CD4-positive, CD25-positive, alpha-beta regulatory T cell (primary cell): ENCODE results near the gene PRKG1. TPM values are rescaled to one million over a fixed set of nuclear protein-coding genes. Genes with fewer than 3 reads are reported as not detected.

Experiments
- ATAC-seq, 2 donors: fragments of 150-1000 bp; cut with Tn5 transposase; one replicate each; pipeline ENCODE4 v1.10.0; 2021; ENCODE audit warnings: low read depth in 2 of 2, moderate number of reproducible peaks in 2 of 2, moderate library complexity in 1 of 2
- DNase-seq, 3 donors: peaks; one replicate each; pipeline versions ENCODE4 v3.0.0 to v3.0.0-alpha.2; 2012 to 2022; ENCODE audit warnings: mixed read lengths in 1 of 3
- H3K27ac ChIP-seq: one replicate; pipeline ENCODE4 v1.7.0; 2013; ENCODE audit warnings: mild to moderate bottlenecking, low read length; ENCODE audit not compliant: insufficient read depth, poor library complexity, severe bottlenecking
- H3K27me3 ChIP-seq: one replicate; pipeline ENCODE4 v1.7.0; 2013; ENCODE audit warnings: low read length; ENCODE audit not compliant: control insufficient read depth, insufficient read depth
- H3K36me3 ChIP-seq: one replicate; pipeline ENCODE4 v1.7.0; 2013; ENCODE audit warnings: mild to moderate bottlenecking, low read length, moderate library complexity; ENCODE audit not compliant: control insufficient read depth, insufficient read depth
- H3K4me1 ChIP-seq: 2 replicates; pipeline ENCODE4 v1.7.0; 2013; ENCODE audit warnings: mild to moderate bottlenecking, low read length; ENCODE audit not compliant: insufficient read depth, control insufficient read depth, poor library complexity, severe bottlenecking
- H3K4me3 ChIP-seq: one replicate; pipeline ENCODE4 v1.7.0; 2013; ENCODE audit warnings: low read depth, mild to moderate bottlenecking, low read length, moderate library complexity
- H3K9me3 ChIP-seq, 2 experiments: 1 replicate in 1 of 2; 2 replicates in 1 of 2; pipeline ENCODE4 v1.7.0; 2013; ENCODE audit warnings: low read length in 2 of 2, mild to moderate bottlenecking in 1 of 2, moderate library complexity in 1 of 2; ENCODE audit not compliant: control insufficient read depth in 2 of 2
- H3K27ac Mint-ChIP-seq, 3 donors: one replicate each; pipeline ENCODE4 v1.8.0; 2020 to 2022; ENCODE audit warnings: mild to moderate bottlenecking in 3 of 3, mixed read lengths in 3 of 3, moderate library complexity in 2 of 3
- H3K27me3 Mint-ChIP-seq: one replicate; pipeline ENCODE4 v1.8.0; 2022; ENCODE audit warnings: mild to moderate bottlenecking, mixed read lengths
- H3K36me3 Mint-ChIP-seq: one replicate; pipeline ENCODE4 v1.8.0; 2020; ENCODE audit warnings: mixed read lengths
- H3K4me1 Mint-ChIP-seq, 4 donors: one replicate each; pipeline ENCODE4 v1.8.0; 2020 to 2022; ENCODE audit warnings: mixed read lengths in 4 of 4, mild to moderate bottlenecking in 1 of 4
- H3K4me3 Mint-ChIP-seq, 4 donors: one replicate each; pipeline ENCODE4 v1.8.0; 2020 to 2022; ENCODE audit warnings: mild to moderate bottlenecking in 4 of 4, mixed read lengths in 4 of 4, moderate library complexity in 3 of 4
- H3K9me3 Mint-ChIP-seq, 7 donors: one replicate each; pipeline ENCODE4 v1.8.0; 2020 to 2022; ENCODE audit warnings: mixed read lengths in 7 of 7, mild to moderate bottlenecking in 3 of 7, moderate library complexity in 2 of 7
- polyA plus RNA-seq, 4 donors: library from polyadenylated mRNA; unstranded; fragments of 300-500 nt; fragmentation: Illumina TruSeq; gene quantifications; one replicate each; pipeline ENCODE4 v1.2.3, GENCODE V29; 2021
- total RNA-seq: library from RNA; stranded (reverse); gene quantifications from one replicate; pipeline ENCODE4 v1.2.3, GENCODE V29; 2022

Gene PRKG1
- total and polyA plus RNA-seq, 5 donors from 2014 or later, result 0.30 TPM; not detected in 4

DNA sequence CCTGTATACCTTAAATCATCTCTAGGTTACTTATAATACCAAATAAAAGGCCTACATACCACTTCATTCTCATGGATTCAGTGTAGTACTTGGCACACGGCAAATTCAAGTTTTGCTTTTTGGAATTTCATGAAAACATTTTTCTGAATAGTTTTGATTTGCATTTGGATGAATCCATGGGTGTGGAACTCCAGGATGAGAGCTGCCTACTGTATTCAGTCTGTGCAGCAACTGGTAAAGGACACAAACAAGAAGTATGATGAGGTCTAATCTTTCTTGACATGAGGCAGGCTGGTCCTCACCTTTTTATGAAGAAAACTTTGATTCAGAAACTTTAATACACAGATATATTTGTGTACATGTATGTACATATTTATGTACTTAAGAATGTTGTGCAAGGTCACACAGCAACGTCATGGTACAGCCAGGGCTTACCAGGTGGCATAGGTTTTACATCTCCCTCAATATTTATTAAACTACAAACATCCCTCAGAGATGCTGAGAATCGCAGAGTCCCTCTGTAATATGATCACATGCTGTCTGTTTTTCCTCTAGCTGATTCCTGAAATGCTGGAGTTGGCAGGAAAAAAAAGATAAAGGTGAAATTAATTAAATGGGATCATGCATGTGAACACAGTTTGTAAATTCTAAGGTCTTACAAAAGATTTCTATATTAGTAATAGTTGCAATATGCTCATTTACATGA, 239.6 kb downstream of the PRKG1 start:
- no peak overlapping the region for H3K4me3 ChIP-seq
- no peaks in the 10 kb centered on the region for H3K9me3 ChIP-seq
- Mint-ChIP-seq H3K27ac (no peak overlapping the region), H3K36me3 (no peaks in the 10 kb centered on the region), H3K27me3 (no peaks in the 10 kb centered on the region), H3K9me3 (peaks cover 0 to 4% (median 2%) of the 10 kb centered on the region in 7 donors), H3K4me1 (no peaks in the 10 kb centered on the region), H3K4me3 (no peak overlapping the region)
- no peak overlapping the region for H3K27ac ChIP-seq
- DNase-seq (no peak), ATAC-seq (no peak)
- no peaks in the 10 kb centered on the region for H3K4me1 ChIP-seq
- no peaks in the 10 kb centered on the region for H3K36me3 ChIP-seq
- H3K27me3 ChIP-seq, result no peaks in the 10 kb centered on the region

GRCh38 chr10:51314481-51314880, 240.2 kb downstream of the PRKG1 start:
- no peaks in the 10 kb centered on the region for H3K9me3 ChIP-seq
- H3K27me3 ChIP-seq, result no peaks in the 10 kb centered on the region
- Mint-ChIP-seq H3K27me3 (no peaks in the 10 kb centered on the region), H3K27ac (no peak overlapping the region), H3K9me3 (peaks cover 0 to 4% (median 0%) of the 10 kb centered on the region in 7 donors), H3K36me3 (no peaks in the 10 kb centered on the region), H3K4me1 (no peaks in the 10 kb centered on the region), H3K4me3 (no peak overlapping the region)
- DNase-seq, result no peak
- H3K27ac ChIP-seq, result no peak overlapping the region
- H3K36me3 ChIP-seq, result no peaks in the 10 kb centered on the region
- no peak overlapping the region for H3K4me3 ChIP-seq
- no peaks in the 10 kb centered on the region for H3K4me1 ChIP-seq
- no peak for ATAC-seq

- Histone ChIP-seq H3K9me3 (no peaks in the 10 kb centered on the region), H3K27me3 (no peaks in the 10 kb centered on the region), H3K4me3 (no peak overlapping the region), H3K27ac (no peak overlapping the region), H3K36me3 (no peaks in the 10 kb centered on the region), H3K4me1 (no peaks in the 10 kb centered on the region)
- H3K27me3 Mint-ChIP-seq, result no peaks in the 10 kb centered on the region
- DNase-seq (no peak), ATAC-seq (no peak)
- no peaks in the 10 kb centered on the region for H3K4me1 Mint-ChIP-seq
- no peaks in the 10 kb centered on the region for H3K9me3 Mint-ChIP-seq
- H3K27ac Mint-ChIP-seq, result no peak overlapping the region
- no peaks in the 10 kb centered on the region for H3K36me3 Mint-ChIP-seq
- H3K4me3 Mint-ChIP-seq, result no peak overlapping the region
Observed at GRCh38 chr10:51318399-51319172, 244.3 kb downstream of the PRKG1 start.

DNA sequence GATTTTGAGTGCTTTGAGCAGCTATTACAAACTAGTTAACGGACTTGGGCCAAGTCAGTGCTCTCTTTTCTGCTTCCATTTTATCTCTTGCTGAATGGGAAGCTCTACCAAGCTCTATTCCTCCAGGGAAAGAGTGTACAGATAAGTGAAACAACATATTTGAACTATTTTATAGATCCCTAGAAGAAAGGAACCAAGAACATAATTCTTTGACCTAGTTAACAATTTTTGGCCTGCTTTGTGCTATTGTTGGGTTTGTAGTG, 244.8 kb downstream of the PRKG1 start:
- Mint-ChIP-seq H3K27me3 (no peaks in the 10 kb centered on the region), H3K9me3 (peaks cover 0 to 1% (median 0%) of the 10 kb centered on the region in 7 donors), H3K4me1 (no peaks in the 10 kb centered on the region), H3K4me3 (no peak overlapping the region), H3K27ac (no peak overlapping the region), H3K36me3 (no peaks in the 10 kb centered on the region)
- H3K27ac ChIP-seq, result no peak overlapping the region
- no peaks in the 10 kb centered on the region for H3K9me3 ChIP-seq
- no peaks in the 10 kb centered on the region for H3K4me1 ChIP-seq
- ATAC-seq, result no peak
- H3K36me3 ChIP-seq, result no peaks in the 10 kb centered on the region
- no peak overlapping the region for H3K4me3 ChIP-seq
- no peaks in the 10 kb centered on the region for H3K27me3 ChIP-seq
- DNase-seq, result no peak

DNA sequence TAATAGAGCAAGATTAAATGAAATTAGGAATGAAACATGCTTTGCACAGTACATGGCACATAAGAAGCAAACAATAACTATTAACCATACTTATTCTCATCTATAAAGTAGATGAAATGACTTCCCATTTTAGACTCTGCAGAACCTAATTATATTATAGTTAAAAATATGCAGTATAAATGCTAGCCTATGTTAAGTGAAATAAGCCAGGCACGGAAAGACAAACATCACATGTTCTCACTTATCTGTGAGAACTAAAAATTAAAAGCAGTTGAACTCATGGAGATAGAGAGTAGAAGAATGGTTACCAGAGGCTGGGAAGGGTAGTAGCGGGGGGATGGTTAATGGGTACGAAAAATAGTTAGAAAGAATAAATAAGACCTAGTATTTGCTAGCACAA, 247.0 kb downstream of the PRKG1 start:
- H3K4me1 Mint-ChIP-seq, result no peaks in the 10 kb centered on the region
- H3K9me3 Mint-ChIP-seq, result peaks cover 0 to 3% (median 0%) of the 10 kb centered on the region in 7 donors
- H3K27me3 ChIP-seq, result no peaks in the 10 kb centered on the region
- no peak overlapping the region for H3K27ac ChIP-seq
- no peak overlapping the region for H3K4me3 Mint-ChIP-seq
- H3K27me3 Mint-ChIP-seq, result no peaks in the 10 kb centered on the region
- no peaks in the 10 kb centered on the region for H3K9me3 ChIP-seq
- no peaks in the 10 kb centered on the region for H3K36me3 ChIP-seq
- no peak for DNase-seq
- no peak for ATAC-seq
- no peak overlapping the region for H3K27ac Mint-ChIP-seq
- H3K4me1 ChIP-seq, result no peaks in the 10 kb centered on the region
- H3K36me3 Mint-ChIP-seq, result no peaks in the 10 kb centered on the region
- no peak overlapping the region for H3K4me3 ChIP-seq

GRCh38 chr10:51321980-51322379, 247.7 kb downstream of the PRKG1 start:
- no peaks in the 10 kb centered on the region for H3K36me3 Mint-ChIP-seq
- H3K36me3 ChIP-seq, result no peaks in the 10 kb centered on the region

GRCh38 chr10:51325649-51326048, 251.4 kb downstream of the PRKG1 start:
- H3K4me1 Mint-ChIP-seq, result no peaks in the 10 kb centered on the region
- Histone ChIP-seq H3K4me1 (no peaks in the 10 kb centered on the region), H3K27ac (no peak overlapping the region), H3K27me3 (no peaks in the 10 kb centered on the region), H3K9me3 (no peaks in the 10 kb centered on the region), H3K36me3 (no peaks in the 10 kb centered on the region), H3K4me3 (no peak overlapping the region)
- DNase-seq (no peak), ATAC-seq (no peak)
- peaks cover 0 to 3% (median 1%) of the 10 kb centered on the region in 7 donors for H3K9me3 Mint-ChIP-seq
- no peak overlapping the region for H3K27ac Mint-ChIP-seq
- no peak overlapping the region for H3K4me3 Mint-ChIP-seq
- H3K27me3 Mint-ChIP-seq, result no peaks in the 10 kb centered on the region
- no peaks in the 10 kb centered on the region for H3K36me3 Mint-ChIP-seq

More at GRCh38 chr10:51321980-51322379, 247.7 kb downstream of the PRKG1 start:
- DNase-seq, result no peak
- H3K9me3 ChIP-seq, result no peaks in the 10 kb centered on the region
- no peak overlapping the region for H3K4me3 ChIP-seq
- Mint-ChIP-seq H3K27ac (no peak overlapping the region), H3K9me3 (peaks cover 0 to 3% (median 0%) of the 10 kb centered on the region in 7 donors), H3K4me3 (no peak overlapping the region), H3K4me1 (no peaks in the 10 kb centered on the region), H3K27me3 (no peaks in the 10 kb centered on the region)
- ATAC-seq, result no peak
- no peaks in the 10 kb centered on the region for H3K27me3 ChIP-seq
- no peaks in the 10 kb centered on the region for H3K4me1 ChIP-seq
- no peak overlapping the region for H3K27ac ChIP-seq

DNA sequence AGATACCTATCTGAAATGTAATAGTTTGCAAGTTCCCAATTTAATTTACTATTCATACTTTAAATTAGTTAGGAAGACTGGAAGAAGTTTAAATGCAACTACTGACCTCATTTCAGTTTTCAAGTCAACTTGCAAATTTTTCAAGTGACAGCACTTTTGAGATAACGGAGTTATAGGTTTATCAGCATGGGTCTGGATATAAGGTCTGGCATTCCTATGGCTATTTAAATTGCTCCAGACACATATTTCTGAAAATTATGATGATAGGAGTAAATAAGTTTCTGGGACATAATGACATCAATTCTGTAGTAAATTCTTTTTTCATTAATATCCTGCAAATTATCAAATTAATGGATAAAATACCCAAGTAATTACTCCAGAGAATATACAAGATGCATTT, 251.9 kb downstream of the PRKG1 start:
- Histone ChIP-seq H3K36me3 (no peaks in the 10 kb centered on the region), H3K4me3 (no peak overlapping the region), H3K4me1 (no peaks in the 10 kb centered on the region), H3K27me3 (no peaks in the 10 kb centered on the region), H3K27ac (no peak overlapping the region), H3K9me3 (no peaks in the 10 kb centered on the region)
- no peak overlapping the region for H3K4me3 Mint-ChIP-seq
- no peaks in the 10 kb centered on the region for H3K4me1 Mint-ChIP-seq
- no peaks in the 10 kb centered on the region for H3K27me3 Mint-ChIP-seq
- ATAC-seq (no peak), DNase-seq (no peak)
- H3K36me3 Mint-ChIP-seq, result no peaks in the 10 kb centered on the region
- no peak overlapping the region for H3K27ac Mint-ChIP-seq
- peaks cover 0 to 3% (median 1%) of the 10 kb centered on the region in 7 donors for H3K9me3 Mint-ChIP-seq
